Adrenal gland (tissue), 5 donors: ENCODE measurements around the gene TNIK.

Experiments used
- POLR2A ChIP-seq, 2 donors: fragments of 450-650 bp; IDR thresholded peaks; one replicate each; pipeline ENCODE4 v1.6.1; 2017; ENCODE audit warnings: antibody characterized with exemption in 2 of 2, mild to moderate bottlenecking in 2 of 2, moderate library complexity in 1 of 2
- TF ChIP-seq, protein P1 (sequence below), 6 experiments: fragments of 450-650 bp in 4 of 6; fragments of 200-600 bp in 2 of 6; sonication (generic) in 1 of 6; IDR thresholded peaks; 1 replicate in 5 of 6; 2 replicates in 1 of 6; pipeline versions ENCODE4 v1.5.1 to v1.8.0; 2016 to 2021; ENCODE audit warnings: antibody characterized with exemption in 6 of 6, mild to moderate bottlenecking in 2 of 6, moderate library complexity in 1 of 6
- donor health status: DM: no; HTN: no; CAD: no.

DNA sequence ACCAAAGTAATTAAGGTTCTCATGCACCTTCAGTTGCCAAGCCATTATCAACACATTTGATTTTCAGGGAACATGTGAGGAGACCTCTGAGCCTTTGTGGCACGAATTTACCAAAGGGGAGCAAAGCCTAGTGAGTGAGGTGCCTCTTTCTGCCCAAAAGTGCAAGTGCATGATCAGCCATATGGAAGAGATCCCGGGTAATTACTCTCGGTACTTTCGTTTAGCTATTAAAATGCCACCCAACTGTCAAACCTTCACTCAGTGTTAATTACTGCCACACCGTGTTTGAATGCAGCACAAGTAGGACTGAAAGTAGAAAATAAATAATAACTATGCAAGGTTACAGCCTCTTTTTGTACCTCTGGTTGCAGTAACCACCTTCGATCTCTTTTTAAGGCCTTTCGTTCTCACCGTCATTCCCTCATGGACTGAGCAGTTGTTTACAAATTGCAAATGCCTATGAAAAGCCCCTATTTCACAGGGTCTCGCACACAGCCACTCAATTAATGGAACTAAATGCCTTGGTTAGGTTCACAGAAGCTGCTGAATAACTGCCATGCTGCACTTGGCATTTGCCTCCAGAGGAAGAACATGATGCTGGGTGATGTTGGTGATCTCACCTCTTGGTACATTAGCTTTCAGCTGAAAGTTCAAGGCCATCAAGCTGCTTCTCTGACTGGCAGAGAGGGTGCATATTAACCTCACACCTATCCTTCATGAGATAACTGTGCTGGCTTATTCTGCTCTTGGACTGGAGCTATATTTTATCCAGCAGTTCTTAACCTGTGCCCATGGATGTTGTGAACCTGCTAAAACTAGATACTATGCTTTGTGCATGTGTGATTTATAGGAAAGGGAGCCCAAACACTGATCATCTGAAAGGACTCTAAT is 69.9 kb downstream of the TNIK start:
- TF ChIP-seq, protein P1, sequence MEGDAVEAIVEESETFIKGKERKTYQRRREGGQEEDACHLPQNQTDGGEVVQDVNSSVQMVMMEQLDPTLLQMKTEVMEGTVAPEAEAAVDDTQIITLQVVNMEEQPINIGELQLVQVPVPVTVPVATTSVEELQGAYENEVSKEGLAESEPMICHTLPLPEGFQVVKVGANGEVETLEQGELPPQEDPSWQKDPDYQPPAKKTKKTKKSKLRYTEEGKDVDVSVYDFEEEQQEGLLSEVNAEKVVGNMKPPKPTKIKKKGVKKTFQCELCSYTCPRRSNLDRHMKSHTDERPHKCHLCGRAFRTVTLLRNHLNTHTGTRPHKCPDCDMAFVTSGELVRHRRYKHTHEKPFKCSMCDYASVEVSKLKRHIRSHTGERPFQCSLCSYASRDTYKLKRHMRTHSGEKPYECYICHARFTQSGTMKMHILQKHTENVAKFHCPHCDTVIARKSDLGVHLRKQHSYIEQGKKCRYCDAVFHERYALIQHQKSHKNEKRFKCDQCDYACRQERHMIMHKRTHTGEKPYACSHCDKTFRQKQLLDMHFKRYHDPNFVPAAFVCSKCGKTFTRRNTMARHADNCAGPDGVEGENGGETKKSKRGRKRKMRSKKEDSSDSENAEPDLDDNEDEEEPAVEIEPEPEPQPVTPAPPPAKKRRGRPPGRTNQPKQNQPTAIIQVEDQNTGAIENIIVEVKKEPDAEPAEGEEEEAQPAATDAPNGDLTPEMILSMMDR (IDR thresholded peaks at IDR 0.05) = no peak
- no peak for TF ChIP-seq POLR2A (IDR thresholded peaks at IDR 0.05)
